H54 (cell line): ENCODE measurements around the gene SEMA3F.
"Not testable (repeated sequence)": the region's sequence is repeated elsewhere in the genome, so short reads cannot be mapped to it uniquely, and the experiment has no call there.

ENCODE experiments used
- DNase-seq: peaks from one replicate; pipeline ENCODE4 v3.0.0; 2011; ENCODE audit warnings: low spot score, mixed read lengths; ENCODE audit not compliant: insufficient read length
- FAIRE-seq: peaks from 3 replicates; lab custom pipeline; 2011; peaks lifted over from hg19 to GRCh38; lab: Jason Lieb, UNC
- POLR2A ChIP-seq: IDR thresholded peaks from 2 replicates; pipeline ENCODE4 v1.6.1; 2011; ENCODE audit warnings: low read depth, mild to moderate bottlenecking, low read length

The SEMA3F gene

GRCh38 chr3:50205413-50206276 lies 50.5 kb downstream of the SEMA3F start:
- no peak for TF ChIP-seq POLR2A
- DNase-seq (no peak), FAIRE-seq (no peak)

DNA sequence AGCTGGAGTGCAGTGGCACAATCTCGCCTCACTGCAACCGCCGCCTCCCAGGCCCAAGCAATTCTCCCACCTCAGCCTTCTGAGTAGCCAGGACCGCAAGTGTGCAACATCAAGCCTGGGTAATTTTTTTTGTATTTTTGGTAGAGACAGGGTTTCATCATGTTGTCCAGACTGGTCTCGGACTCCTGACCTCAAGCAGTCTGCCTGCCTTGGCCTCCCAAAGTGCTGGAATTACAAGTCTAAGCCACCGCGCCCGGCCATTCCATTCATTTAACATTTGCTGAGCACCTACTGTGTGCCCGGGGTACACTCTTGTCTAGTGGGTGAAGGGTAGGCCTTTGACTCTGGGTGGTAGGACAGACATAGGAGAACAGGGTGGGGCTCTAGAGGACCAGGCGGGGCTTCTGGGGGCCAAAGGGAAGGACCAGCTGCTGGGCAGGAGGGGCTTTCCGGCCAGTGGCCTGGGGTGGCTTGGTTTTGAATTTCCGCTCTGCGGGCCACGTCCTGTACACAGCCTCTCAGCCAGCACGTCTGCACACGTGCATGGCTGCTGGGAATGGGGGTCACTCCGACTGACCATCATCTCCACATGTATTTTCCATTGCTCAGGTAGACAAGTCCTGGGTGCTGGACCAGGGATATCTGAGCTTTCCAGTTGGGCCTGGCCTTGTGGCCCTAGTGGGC lies 52.4 kb downstream of the SEMA3F start:
- FAIRE-seq, result no peak

GRCh38 chr3:50208677-50209344 lies 53.7 kb downstream of the SEMA3F start:
- no peak for FAIRE-seq
- no peak for TF ChIP-seq POLR2A
- DNase-seq, result no peak

More for the DNA sequence above, 52.4 kb downstream of the SEMA3F start:
- no peak for DNase-seq
- no peak for TF ChIP-seq POLR2A

DNA sequence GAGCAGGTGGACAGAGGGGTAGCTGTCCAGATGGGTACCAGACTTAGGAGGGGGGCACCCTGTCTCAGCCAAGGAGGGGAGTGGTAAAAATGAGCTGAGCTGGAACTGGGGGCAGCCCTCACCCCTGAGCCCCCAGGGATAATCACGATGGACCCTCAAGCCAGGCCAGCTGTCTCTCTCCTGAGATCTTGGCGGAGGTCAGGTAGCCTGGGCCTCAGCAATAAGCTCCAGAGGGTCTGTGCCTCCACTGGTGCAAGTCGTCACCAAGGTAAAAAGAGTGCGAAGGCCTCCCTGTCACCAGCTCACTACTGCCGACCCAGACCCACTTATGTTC lies 55.0 kb downstream of the SEMA3F start:
- FAIRE-seq, result no peak
- TF ChIP-seq POLR2A, result no peak
- no peak for DNase-seq

DNA sequence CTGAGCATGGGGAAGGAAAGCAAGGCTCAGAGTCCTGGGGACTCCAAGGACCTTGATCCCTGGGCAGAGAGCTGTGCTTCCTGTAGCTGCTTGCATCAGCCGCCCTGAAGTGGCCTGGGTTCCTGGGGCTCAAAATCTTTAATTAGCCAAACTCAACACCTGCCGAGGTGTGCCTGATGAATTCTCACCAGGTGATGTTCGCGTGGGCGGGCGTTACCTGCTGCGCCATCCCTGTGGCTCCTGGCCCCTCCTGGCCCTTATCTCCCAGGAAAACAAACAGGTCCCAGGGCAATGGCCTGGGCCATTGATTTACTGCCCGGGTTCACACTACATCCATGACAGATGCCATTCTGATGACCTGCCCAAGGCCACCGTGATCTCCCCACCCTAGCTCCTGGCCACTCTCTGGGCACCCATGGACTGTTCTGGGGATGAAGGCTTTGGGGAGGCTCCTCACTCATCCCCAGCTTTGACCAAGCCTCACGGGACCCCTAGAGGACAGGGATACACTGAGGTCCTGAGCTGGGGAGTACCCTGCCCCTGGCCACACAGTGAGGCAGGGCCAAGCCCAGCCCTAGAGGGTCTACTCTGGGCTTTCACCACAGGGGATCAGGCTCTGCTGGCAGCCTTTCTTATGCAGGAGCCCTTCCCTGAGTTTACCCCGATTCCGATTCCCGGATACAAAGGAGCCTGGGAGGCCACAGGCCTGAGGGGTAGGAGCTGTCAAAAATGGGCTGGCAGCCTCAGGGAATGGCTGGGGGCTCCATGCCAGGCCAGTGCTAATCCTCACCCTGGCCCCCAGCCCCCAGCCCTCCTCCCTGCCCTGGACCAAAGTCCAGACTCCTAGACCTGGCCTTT lies 55.6 kb downstream of the SEMA3F start:
- no peak for FAIRE-seq
- DNase-seq, result no peak
- no peak for TF ChIP-seq POLR2A

DNA sequence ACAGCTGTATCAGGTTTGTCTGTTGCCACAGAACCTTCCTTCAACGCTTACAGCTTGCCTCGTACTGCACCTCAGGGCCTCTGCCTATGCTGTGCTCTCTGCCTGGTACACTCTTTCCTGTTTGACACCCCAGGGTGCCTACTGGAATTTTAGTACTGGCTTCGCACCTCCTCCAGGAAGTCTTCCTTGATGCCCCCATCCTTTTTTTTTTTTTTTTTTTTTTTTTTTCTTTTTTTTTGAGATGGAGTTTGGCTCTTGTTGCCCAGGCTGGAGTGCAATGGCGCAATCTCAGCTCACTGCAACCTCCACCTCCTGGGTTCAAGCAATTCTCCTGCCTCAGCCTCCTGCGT lies 56.2 kb downstream of the SEMA3F start:
- not testable (repeated sequence) for DNase-seq, FAIRE-seq

GRCh38 chr3:50211930-50212329 lies 56.8 kb downstream of the SEMA3F start:
- DNase-seq (no peak), FAIRE-seq (no peak)
- TF ChIP-seq POLR2A, result no peak

DNA sequence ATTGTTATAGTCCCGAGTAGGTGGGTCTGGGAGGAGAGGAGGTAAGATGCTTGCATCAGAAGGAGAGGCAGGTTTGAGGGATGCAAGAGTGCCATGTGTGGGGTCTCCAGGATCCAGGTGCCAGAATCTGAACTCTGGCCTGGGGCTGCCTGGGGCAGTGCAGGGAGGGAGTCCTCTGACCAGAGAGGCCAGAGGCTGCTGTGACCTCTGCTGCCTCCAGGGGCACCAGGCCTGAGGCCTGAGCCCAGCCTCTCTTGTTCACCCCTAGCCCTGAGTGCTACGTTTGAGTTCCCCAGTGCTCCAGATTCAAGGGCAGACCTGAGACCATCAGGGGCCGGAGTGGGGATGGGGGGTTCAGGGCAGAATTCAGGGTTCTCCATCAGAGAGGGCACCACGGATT lies 57.4 kb downstream of the SEMA3F start:
- DNase-seq, result no peak
- TF ChIP-seq POLR2A, result no peak
- FAIRE-seq, result no peak

GRCh38 chr3:50212971-50213370 lies 57.8 kb downstream of the SEMA3F start:
- FAIRE-seq (no peak), DNase-seq (no peak)
- TF ChIP-seq POLR2A, result no peak

DNA sequence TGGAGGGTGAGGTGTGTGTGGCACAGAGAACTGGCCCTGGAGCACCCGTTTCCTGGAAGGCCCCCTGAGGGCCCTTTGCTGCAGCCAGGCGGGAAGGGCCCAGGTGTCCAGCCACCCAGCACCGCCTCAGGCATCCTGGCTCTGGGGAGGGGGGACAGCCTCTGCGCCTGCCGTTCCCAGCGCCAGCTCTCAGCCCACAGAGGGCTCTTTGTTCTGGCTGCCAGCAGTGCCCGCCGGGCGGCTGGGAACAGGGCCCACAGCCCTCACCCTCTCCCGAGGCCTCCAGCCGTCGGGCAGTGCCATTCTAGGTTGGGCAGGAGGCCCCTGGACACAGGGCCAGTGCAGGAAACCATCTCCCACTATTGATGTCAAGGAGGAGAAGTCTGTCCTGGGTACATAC lies 58.2 kb downstream of the SEMA3F start:
- no peak for TF ChIP-seq POLR2A
- FAIRE-seq, result no peak

DNA sequence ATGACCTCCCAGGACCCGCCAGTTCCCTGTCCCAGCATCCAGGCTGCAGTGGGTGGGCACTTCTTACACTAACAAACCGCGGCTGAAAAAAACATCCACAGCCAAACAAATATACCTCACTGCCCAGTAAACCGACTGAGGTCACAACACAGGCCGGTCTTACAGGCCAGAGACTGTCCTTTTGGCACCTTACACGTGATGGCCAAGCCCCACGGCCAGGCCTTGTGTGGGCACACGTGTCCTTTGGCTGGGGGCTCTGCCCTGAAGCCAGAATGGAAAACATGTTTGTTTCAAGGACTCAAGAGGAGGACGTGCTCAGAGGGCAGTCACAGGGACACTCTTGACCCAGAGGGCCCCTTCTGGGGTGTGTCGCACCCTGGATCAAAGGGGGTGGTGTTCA lies 59.7 kb downstream of the SEMA3F start:
- FAIRE-seq, result no peak
- TF ChIP-seq POLR2A, result no peak
- no peak for DNase-seq

More for the DNA sequence above, 58.2 kb downstream of the SEMA3F start:
- no peak for DNase-seq

GRCh38 chr3:50215529-50215928 lies 60.4 kb downstream of the SEMA3F start:
- DNase-seq (no peak), FAIRE-seq (no peak)
- no peak for TF ChIP-seq POLR2A

GRCh38 chr3:50217681-50218080 lies 62.6 kb downstream of the SEMA3F start:
- FAIRE-seq, result no peak

More at GRCh38 chr3:50217681-50218080, 62.6 kb downstream of the SEMA3F start:
- no peak for DNase-seq
- no peak for TF ChIP-seq POLR2A
